Esophagus squamous epithelium (tissue), 5 donors: ENCODE results near the gene SLC18A3. TPM values are rescaled to one million over a fixed set of nuclear protein-coding genes. Genes with fewer than 3 reads are reported as not detected.

Source experiments
- DNase-seq: peaks from one replicate; lab custom pipeline; 2025; lab: John Stamatoyannopoulos, UW
- H3K27ac ChIP-seq, 4 donors: fragments of 200-600 bp; sonication (generic); one replicate each; pipeline ENCODE4 v1.5.1; 2016 to 2019; ENCODE audit warnings: mild to moderate bottlenecking in 1 of 4
- H3K27me3 ChIP-seq, 4 donors: fragments of 200-600 bp; sonication (generic); 1 replicate in 3 of 4; 2 replicates in 1 of 4; pipeline versions ENCODE4 v1.5.1 to v1.6.0; 2017 to 2021; ENCODE audit warnings: antibody characterized with exemption in 1 of 4
- H3K36me3 ChIP-seq, 3 donors: fragments of 200-600 bp; sonication (generic); one replicate each; pipeline ENCODE4 v1.5.1; 2016 to 2019
- H3K4me1 ChIP-seq, 3 donors: fragments of 200-600 bp; sonication (generic); one replicate each; pipeline ENCODE4 v1.5.1; 2017 to 2019
- H3K4me3 ChIP-seq, 4 donors: fragments of 200-600 bp; sonication (generic); 1 replicate in 3 of 4; 2 replicates in 1 of 4; pipeline ENCODE4 v1.5.1; 2016 to 2019; ENCODE audit warnings: mild to moderate bottlenecking in 2 of 4, moderate library complexity in 1 of 4
- H3K9me3 ChIP-seq, 3 donors: fragments of 200-600 bp; sonication (generic); one replicate each; pipeline ENCODE4 v1.5.1; 2016 to 2019
- POLR2A ChIP-seq, 4 donors: fragments of 450-650 bp; IDR thresholded peaks; one replicate each; pipeline ENCODE4 v1.6.1; 2017; ENCODE audit warnings: antibody characterized with exemption in 4 of 4, mild to moderate bottlenecking in 4 of 4, moderate library complexity in 3 of 4
- WGBS, 2 donors: methylation state at CpG; one replicate each; pipeline ENCODE4 v1.1.5; 2018; 5-methylcytosine and 5-hydroxymethylcytosine counted together
- intact Hi-C: fragments of 100-400 bp; cut with DNase I; formaldehyde crosslinking; loops from one replicate; pipeline ENCODE4 v1.15.0; 2022
- total RNA-seq, 4 donors: library from RNA; depleted of rRNA; stranded (reverse); fragments of >200 nt; gene quantifications; one replicate each; pipeline ENCODE4 v1.1.0, GENCODE V29; 2016
- TF ChIP-seq, protein P1 (sequence below), 6 experiments: fragments of 450-650 bp in 4 of 6; fragments of 200-600 bp in 2 of 6; sonication (generic) in 2 of 6; IDR thresholded peaks; one replicate each; pipeline ENCODE4 v1.5.1; 2016 to 2019; ENCODE audit warnings: antibody characterized with exemption in 6 of 6, mild to moderate bottlenecking in 4 of 6, moderate library complexity in 4 of 6
- donor health status: DM: yes; HTN: yes; CAD: no.

SLC18A3 gene
- total RNA-seq, 4 donors from 2014 or later = not detected

DNA sequence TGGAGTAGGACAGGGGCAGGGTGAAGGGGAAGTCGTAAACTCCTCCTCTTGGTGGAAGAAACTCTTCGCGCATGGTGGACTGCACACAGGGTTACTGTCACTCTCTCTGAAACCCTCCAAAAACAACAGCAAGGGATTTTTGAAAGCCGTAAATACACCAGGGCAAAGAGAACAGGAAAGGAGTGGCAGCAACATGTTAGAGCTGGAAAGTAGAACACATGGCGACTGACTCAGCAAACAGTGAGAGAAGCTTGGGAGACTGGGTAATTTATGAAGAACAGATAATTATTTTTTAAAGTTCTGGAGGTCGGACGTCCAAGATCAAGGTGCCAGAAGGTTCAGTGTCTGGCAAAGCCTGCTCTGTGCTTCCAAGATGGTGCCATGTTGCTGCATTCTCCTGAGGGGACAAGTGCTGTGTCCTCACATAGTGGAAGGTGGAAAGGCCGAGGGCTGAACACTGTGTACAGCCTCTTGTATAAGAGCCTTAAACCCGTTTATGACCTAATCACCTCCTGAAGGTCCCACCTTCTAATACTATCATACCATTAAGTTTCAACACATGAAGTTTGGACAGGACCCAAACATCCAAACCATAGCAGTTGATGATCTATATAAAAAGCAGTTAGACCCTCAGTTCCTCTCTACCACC is 46.9 kb downstream of the SLC18A3 start:
- no peak for DNase-seq
- peaks cover 0 to 13% (median 0%) of the 10 kb centered on the region in 4 donors for H3K27me3 ChIP-seq
- no peak overlapping the region for H3K27ac ChIP-seq
- TF ChIP-seq, protein P1, sequence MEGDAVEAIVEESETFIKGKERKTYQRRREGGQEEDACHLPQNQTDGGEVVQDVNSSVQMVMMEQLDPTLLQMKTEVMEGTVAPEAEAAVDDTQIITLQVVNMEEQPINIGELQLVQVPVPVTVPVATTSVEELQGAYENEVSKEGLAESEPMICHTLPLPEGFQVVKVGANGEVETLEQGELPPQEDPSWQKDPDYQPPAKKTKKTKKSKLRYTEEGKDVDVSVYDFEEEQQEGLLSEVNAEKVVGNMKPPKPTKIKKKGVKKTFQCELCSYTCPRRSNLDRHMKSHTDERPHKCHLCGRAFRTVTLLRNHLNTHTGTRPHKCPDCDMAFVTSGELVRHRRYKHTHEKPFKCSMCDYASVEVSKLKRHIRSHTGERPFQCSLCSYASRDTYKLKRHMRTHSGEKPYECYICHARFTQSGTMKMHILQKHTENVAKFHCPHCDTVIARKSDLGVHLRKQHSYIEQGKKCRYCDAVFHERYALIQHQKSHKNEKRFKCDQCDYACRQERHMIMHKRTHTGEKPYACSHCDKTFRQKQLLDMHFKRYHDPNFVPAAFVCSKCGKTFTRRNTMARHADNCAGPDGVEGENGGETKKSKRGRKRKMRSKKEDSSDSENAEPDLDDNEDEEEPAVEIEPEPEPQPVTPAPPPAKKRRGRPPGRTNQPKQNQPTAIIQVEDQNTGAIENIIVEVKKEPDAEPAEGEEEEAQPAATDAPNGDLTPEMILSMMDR (IDR thresholded peaks at IDR 0.05) = no peak
- TF ChIP-seq POLR2A (IDR thresholded peaks at IDR 0.05) = no peak
- no peak overlapping the region for H3K4me3 ChIP-seq
- 53 to 56% methylated on average over 9 of the region's 9 CpGs for WGBS, 2 donors
- H3K36me3 ChIP-seq = no peaks in the 10 kb centered on the region
- H3K9me3 ChIP-seq = peaks cover 0 to 15% (median 0%) of the 10 kb centered on the region in 3 donors
- no peaks in the 10 kb centered on the region for H3K4me1 ChIP-seq
- intact Hi-C loops = no loop called here

DNA sequence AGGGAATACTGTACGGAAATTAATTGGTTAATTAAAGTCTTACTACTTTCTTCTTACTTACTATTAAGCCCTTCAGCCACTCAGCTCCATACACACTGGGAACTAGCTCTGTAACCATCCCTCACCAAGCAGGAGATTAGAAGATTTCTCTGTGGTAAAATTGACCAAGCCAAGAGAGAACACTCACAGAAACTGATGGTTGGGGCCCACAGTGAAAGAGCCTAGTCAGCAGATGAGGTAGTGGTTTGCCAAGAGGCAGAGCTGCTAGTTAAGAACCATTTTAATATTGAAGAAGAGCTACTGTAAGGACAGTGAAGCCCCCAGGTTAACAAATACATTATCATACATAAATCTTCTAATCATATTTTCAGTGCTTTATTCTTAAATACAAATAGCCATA is 47.5 kb downstream of the SLC18A3 start:
- intact Hi-C loops = no loop called here
- DNase-seq = no peak
- H3K4me3 ChIP-seq = no peak overlapping the region
- H3K27ac ChIP-seq = no peak overlapping the region
- no peak for TF ChIP-seq POLR2A (IDR thresholded peaks at IDR 0.05)
- TF ChIP-seq, protein P1 (IDR thresholded peaks at IDR 0.05) = no peak
- no peaks in the 10 kb centered on the region for H3K4me1 ChIP-seq
- WGBS, 2 donors = 77 to 79% methylated on average over 1 of the region's 1 CpG
- no peaks in the 10 kb centered on the region for H3K36me3 ChIP-seq
- peaks cover 0 to 10% (median 0%) of the 10 kb centered on the region in 4 donors for H3K27me3 ChIP-seq
- H3K9me3 ChIP-seq = peaks cover 0 to 15% (median 0%) of the 10 kb centered on the region in 3 donors

DNA sequence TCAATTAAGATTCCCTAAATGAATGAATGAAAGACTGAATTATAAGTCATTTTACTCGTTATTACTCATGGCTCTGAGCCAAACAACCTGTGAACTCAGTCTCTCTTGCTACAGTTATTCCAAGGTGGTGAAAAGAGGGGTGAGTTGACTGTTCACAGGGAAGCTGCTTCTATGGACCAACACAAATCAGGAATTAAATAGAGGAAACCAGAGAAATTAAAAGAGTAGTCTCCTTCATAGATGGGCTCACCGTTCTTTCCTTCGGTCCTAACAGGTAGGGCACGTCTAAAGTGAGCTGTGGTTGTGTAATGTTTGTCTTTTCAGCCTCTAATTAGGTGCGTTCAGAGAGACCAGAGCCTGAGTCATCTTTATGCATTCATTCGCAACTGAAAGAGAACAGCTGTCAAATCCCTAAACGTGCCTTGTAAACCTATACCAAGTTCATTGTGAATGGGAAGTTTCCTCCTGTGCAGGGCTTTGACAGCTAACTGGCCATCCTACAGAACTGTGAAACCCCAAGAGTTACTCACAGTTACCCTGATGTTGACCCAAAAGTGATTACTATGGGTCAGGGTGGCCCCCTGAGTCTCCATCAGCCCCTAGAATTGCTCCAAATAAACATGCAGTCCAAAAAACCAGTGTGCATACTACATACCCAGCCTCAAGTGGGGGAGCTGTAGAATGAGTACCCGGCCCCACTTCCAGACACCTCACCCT is 51.2 kb downstream of the SLC18A3 start:
- WGBS, 2 donors = 36 to 44% methylated on average over 8 of the region's 8 CpGs
- H3K9me3 ChIP-seq = peaks cover 0 to 15% (median 0%) of the 10 kb centered on the region in 3 donors
- H3K27ac ChIP-seq = no peak overlapping the region
- H3K27me3 ChIP-seq = peaks cover 0 to 3% (median 0%) of the 10 kb centered on the region in 4 donors
- no peaks in the 10 kb centered on the region for H3K4me1 ChIP-seq
- DNase-seq = no peak
- no peak overlapping the region for H3K4me3 ChIP-seq
- no peaks in the 10 kb centered on the region for H3K36me3 ChIP-seq
- intact Hi-C loops = no loop called here
- TF ChIP-seq, protein P1 (IDR thresholded peaks at IDR 0.05) = no peak
- no peak for TF ChIP-seq POLR2A (IDR thresholded peaks at IDR 0.05)

Other genes with a start within 250 kb of the SLC18A3 start
- gene DRGX, start 214.2 kb upstream of the SLC18A3 start, total RNA-seq = not detected
- gene ERCC6, start 71.2 kb upstream of the SLC18A3 start, total RNA-seq = 10 to 100 TPM in 2 of 4 donors, 1 to 10 TPM in 2; 8.5 to 17.9 (median 9.8) TPM
- not detected for gene CHAT, start 3.7 kb downstream of the SLC18A3 start, total RNA-seq
- not detected for gene C10orf53, start 69.3 kb downstream of the SLC18A3 start, total RNA-seq
- gene OGDHL, start 152.0 kb downstream of the SLC18A3 start, total RNA-seq = under 1 TPM in 2 of 4 donors, not detected in 2; under 0.01 to 0.79 TPM